ENCODE measurements around the gene TSEN2.

Gene TSEN2

GRCh38 chr3:12507591-12508281 lies 23.5 kb downstream of the TSEN2 start:
- in situ Hi-C loops (cut with HindIII; ENCODE audit: low sequenced_read_pairs): no loop called here
- DNase-seq (ENCODE audit: low read depth, low spot score): peak; percentile 82
- TF ChIP-seq CTCF (IDR thresholded peaks at IDR 0.05; ENCODE audit: low read depth, low read length): no peak
- no peak overlapping the region for H3K4me3 ChIP-seq (ENCODE audit: low read depth, low read length)

- peak; percentile 98 for DNase-seq (ENCODE audit: low read depth, low spot score)
- H3K4me3 ChIP-seq (ENCODE audit: low read depth, low read length): no peak overlapping the region
- in situ Hi-C loops (cut with HindIII; ENCODE audit: low sequenced_read_pairs): no loop called here
- TF ChIP-seq CTCF (IDR thresholded peaks at IDR 0.05; ENCODE audit: low read depth, low read length): no peak
Measured at GRCh38 chr3:12508291-12508700, 24.0 kb downstream of the TSEN2 start.

GRCh38 chr3:12509466-12509865 lies 25.2 kb downstream of the TSEN2 start:
- no peak overlapping the region for H3K4me3 ChIP-seq (ENCODE audit: low read depth, low read length)
- DNase-seq (ENCODE audit: low read depth, low spot score): no peak
- in situ Hi-C loops (cut with HindIII; ENCODE audit: low sequenced_read_pairs): no loop called here
- no peak for TF ChIP-seq CTCF (IDR thresholded peaks at IDR 0.05; ENCODE audit: low read depth, low read length)

- in situ Hi-C loops (cut with HindIII; ENCODE audit: low sequenced_read_pairs): no loop called here
- no peak for TF ChIP-seq CTCF (IDR thresholded peaks at IDR 0.05; ENCODE audit: low read depth, low read length)
- no peak for DNase-seq (ENCODE audit: low read depth, low spot score)
- no peak overlapping the region for H3K4me3 ChIP-seq (ENCODE audit: low read depth, low read length)
Measured at GRCh38 chr3:12512534-12513118, 28.3 kb downstream of the TSEN2 start.

GRCh38 chr3:12513694-12514446 lies 29.6 kb downstream of the TSEN2 start:
- in situ Hi-C loops (cut with HindIII; ENCODE audit: low sequenced_read_pairs): no loop called here
- DNase-seq (ENCODE audit: low read depth, low spot score): no peak
- no peak overlapping the region for H3K4me3 ChIP-seq (ENCODE audit: low read depth, low read length)
- no peak for TF ChIP-seq CTCF (IDR thresholded peaks at IDR 0.05; ENCODE audit: low read depth, low read length)

GRCh38 chr3:12515631-12516030 lies 31.4 kb downstream of the TSEN2 start:
- DNase-seq (ENCODE audit: low read depth, low spot score): no peak
- no peak overlapping the region for H3K4me3 ChIP-seq (ENCODE audit: low read depth, low read length)
- in situ Hi-C loops (cut with HindIII; ENCODE audit: low sequenced_read_pairs): no loop called here
- TF ChIP-seq CTCF (IDR thresholded peaks at IDR 0.05; ENCODE audit: low read depth, low read length): no peak

Data from astrocyte of the spinal cord (primary cell).